ENCODE data around the gene KIAA0825. TPM values are rescaled to one million over a fixed set of nuclear protein-coding genes. Genes with fewer than 3 reads are reported as not detected.

The KIAA0825 gene
- polyA plus RNA-seq, 3 donors, result 0.56 to 1.3 (median 0.89) TPM

DNA sequence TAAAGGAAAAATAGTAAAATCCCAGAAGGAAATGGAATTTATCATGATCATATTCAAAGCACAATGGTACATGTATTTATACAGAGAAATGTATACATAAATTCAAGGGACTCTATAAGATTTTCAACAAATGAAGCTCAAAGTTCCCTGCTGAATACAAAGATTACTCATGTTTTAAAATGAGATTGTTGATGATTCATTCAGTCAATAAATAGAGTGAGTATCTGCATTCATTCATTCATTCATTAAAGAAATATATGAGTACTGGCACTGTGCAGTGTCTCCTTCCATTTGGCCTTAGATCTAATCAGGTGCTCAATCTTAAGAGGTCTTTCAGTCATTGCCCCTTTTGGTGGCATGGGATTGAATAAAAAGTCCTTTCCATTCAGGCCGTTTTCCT, 310.0 kb downstream of the KIAA0825 start:
- intact Hi-C loops (cut with micrococcal nuclease), result no loop called here
- H3K27me3 Mint-ChIP-seq (ENCODE audit: low read depth in 3 of 3), result no peaks in the 10 kb centered on the region
- no peak overlapping the region for H3K27ac ChIP-seq (ENCODE audit: low read depth in 1 of 2, low read length in 2 of 2)
- no peaks in the 10 kb centered on the region for H3K4me1 Mint-ChIP-seq
- H3K9me3 Mint-ChIP-seq, result no peaks in the 10 kb centered on the region
- no peaks in the 10 kb centered on the region for H3K36me3 Mint-ChIP-seq
- no peaks in the 10 kb centered on the region for H4K20me1 ChIP-seq (ENCODE audit: insufficient read depth, low read length)
- DNase-seq, result no peak
- H3K4me2 ChIP-seq (replicated peaks; ENCODE audit: extremely low read depth, low read length, poor library complexity, severe bottlenecking), result no peak overlapping the region
- no peak overlapping the region for H2AFZ ChIP-seq (ENCODE audit: insufficient read depth, low read depth, low read length, poor library complexity, severe bottlenecking)
- H3K9ac ChIP-seq (ENCODE audit: insufficient read depth, low read length, poor library complexity, severe bottlenecking), result no peak overlapping the region
- no peaks in the 10 kb centered on the region for H3K9me3 ChIP-seq (replicated peaks in 1 of 2; ENCODE audit: control insufficient read depth in 1 of 2, insufficient read depth in 1 of 2, low read length in 2 of 2)
- no peaks in the 10 kb centered on the region for H3K36me3 ChIP-seq (replicated peaks in 1 of 2; ENCODE audit: control insufficient read depth in 1 of 2, insufficient read depth in 2 of 2, low read length in 2 of 2)
- WGBS (ENCODE audit: insufficient coverage), result no CpG with 5 or more reads among the region's 1 CpG
- TF ChIP-seq, protein P1, sequence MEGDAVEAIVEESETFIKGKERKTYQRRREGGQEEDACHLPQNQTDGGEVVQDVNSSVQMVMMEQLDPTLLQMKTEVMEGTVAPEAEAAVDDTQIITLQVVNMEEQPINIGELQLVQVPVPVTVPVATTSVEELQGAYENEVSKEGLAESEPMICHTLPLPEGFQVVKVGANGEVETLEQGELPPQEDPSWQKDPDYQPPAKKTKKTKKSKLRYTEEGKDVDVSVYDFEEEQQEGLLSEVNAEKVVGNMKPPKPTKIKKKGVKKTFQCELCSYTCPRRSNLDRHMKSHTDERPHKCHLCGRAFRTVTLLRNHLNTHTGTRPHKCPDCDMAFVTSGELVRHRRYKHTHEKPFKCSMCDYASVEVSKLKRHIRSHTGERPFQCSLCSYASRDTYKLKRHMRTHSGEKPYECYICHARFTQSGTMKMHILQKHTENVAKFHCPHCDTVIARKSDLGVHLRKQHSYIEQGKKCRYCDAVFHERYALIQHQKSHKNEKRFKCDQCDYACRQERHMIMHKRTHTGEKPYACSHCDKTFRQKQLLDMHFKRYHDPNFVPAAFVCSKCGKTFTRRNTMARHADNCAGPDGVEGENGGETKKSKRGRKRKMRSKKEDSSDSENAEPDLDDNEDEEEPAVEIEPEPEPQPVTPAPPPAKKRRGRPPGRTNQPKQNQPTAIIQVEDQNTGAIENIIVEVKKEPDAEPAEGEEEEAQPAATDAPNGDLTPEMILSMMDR (IDR thresholded peaks at IDR 0.05), result no peak
- no peak overlapping the region for H3K27ac Mint-ChIP-seq
- H3K79me2 ChIP-seq (ENCODE audit: insufficient read depth, low read length), result no peaks in the 10 kb centered on the region
- H3K27me3 ChIP-seq (ENCODE audit: control insufficient read depth in 2 of 2, insufficient read depth in 2 of 2, low read length in 2 of 2), result no peaks in the 10 kb centered on the region
- H3K4me1 ChIP-seq (ENCODE audit: control insufficient read depth in 1 of 2, insufficient read depth in 2 of 2, low read length in 2 of 2), result no peaks in the 10 kb centered on the region
- no peak overlapping the region for H3K4me3 Mint-ChIP-seq
- no peak overlapping the region for H3K4me3 ChIP-seq (replicated peaks in 1 of 3; ENCODE audit: low read depth in 2 of 3, low read length in 3 of 3)

DNA sequence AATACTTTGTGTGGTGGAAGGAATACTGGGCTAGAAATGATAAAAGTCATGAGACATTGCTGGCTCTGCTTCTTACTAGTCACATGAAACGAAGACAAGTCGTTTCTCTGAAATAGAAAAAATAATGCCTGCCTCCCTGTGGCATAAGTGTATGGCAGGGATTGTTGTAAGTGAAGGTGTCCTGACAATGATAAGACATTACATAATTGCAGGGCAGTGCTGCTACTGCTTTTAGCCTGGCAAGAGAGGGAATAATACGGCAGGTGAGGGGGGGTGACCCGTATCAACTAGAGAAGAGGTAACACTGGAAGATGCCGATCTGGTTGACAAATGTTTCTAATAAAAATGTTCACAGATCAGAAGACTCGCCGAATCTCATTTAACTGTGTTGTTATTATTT, 314.3 kb downstream of the KIAA0825 start:
- intact Hi-C loops (cut with micrococcal nuclease), result no loop called here
- H3K79me2 ChIP-seq (ENCODE audit: insufficient read depth, low read length), result no peaks in the 10 kb centered on the region
- no peaks in the 10 kb centered on the region for H3K9me3 ChIP-seq (replicated peaks in 1 of 2; ENCODE audit: control insufficient read depth in 1 of 2, insufficient read depth in 1 of 2, low read length in 2 of 2)
- Mint-ChIP-seq H3K4me3 (no peak overlapping the region), H3K36me3 (no peaks in the 10 kb centered on the region), H3K27me3 (ENCODE audit: low read depth in 3 of 3) (no peaks in the 10 kb centered on the region), H3K9me3 (no peaks in the 10 kb centered on the region), H3K27ac (no peak overlapping the region), H3K4me1 (no peaks in the 10 kb centered on the region)
- H3K27ac ChIP-seq (ENCODE audit: low read depth in 1 of 2, low read length in 2 of 2), result no peak overlapping the region
- no peak overlapping the region for H2AFZ ChIP-seq (ENCODE audit: insufficient read depth, low read depth, low read length, poor library complexity, severe bottlenecking)
- TF ChIP-seq, protein P1 (IDR thresholded peaks at IDR 0.05), result no peak
- 86% methylated on average over 4 of the region's 7 CpGs for WGBS (ENCODE audit: insufficient coverage)
- no peaks in the 10 kb centered on the region for H4K20me1 ChIP-seq (ENCODE audit: insufficient read depth, low read length)
- no peaks in the 10 kb centered on the region for H3K4me1 ChIP-seq (ENCODE audit: control insufficient read depth in 1 of 2, insufficient read depth in 2 of 2, low read length in 2 of 2)
- no peak overlapping the region for H3K4me3 ChIP-seq (replicated peaks in 1 of 3; ENCODE audit: low read depth in 2 of 3, low read length in 3 of 3)
- DNase-seq, result no peak
- H3K27me3 ChIP-seq (ENCODE audit: control insufficient read depth in 2 of 2, insufficient read depth in 2 of 2, low read length in 2 of 2), result no peaks in the 10 kb centered on the region
- no peak overlapping the region for H3K4me2 ChIP-seq (replicated peaks; ENCODE audit: extremely low read depth, low read length, poor library complexity, severe bottlenecking)
- H3K9ac ChIP-seq (ENCODE audit: insufficient read depth, low read length, poor library complexity, severe bottlenecking), result no peak overlapping the region
- H3K36me3 ChIP-seq (replicated peaks in 1 of 2; ENCODE audit: control insufficient read depth in 1 of 2, insufficient read depth in 2 of 2, low read length in 2 of 2), result no peaks in the 10 kb centered on the region

All from CD14-positive monocyte (primary cell).